ENCODE results near the gene STAC.
A peak's percentile ranks its signal among the peaks of the same experiment; 100 is the strongest.

The STAC gene

GRCh38 chr3:36380221-36381031 is at the start of gene STAC:
TSS of gene STAC (plus strand) at chr3:36380504. CDS start at chr3:36380644, 140 bp downstream.
- ATAC-seq = peak; percentile 85
- 0 out of 2 replicates have a peak, but pooled peaks have one; percentile 60 for TF ChIP-seq GLIS3 (CRISPR knock-in tag; IDR thresholded peaks at IDR 0.05)
- no peak for TF ChIP-seq PPARA (CRISPR knock-in tag; IDR thresholded peaks at IDR 0.05; ENCODE audit: borderline replicate concordance)
- TF ChIP-seq PATZ1 (CRISPR knock-in tag; IDR thresholded peaks at IDR 0.05; ENCODE audit: borderline replicate concordance) = no peak
- TF ChIP-seq ZFP30 (CRISPR knock-in tag; IDR thresholded peaks at IDR 0.05) = no peak
- no peak for TF ChIP-seq ZNF70 (CRISPR knock-in tag; IDR thresholded peaks at IDR 0.05)
- TF ChIP-seq POU6F1 (CRISPR knock-in tag; IDR thresholded peaks at IDR 0.05; ENCODE audit: borderline replicate concordance, low read depth) = no peak
- TF ChIP-seq CSRNP3 (CRISPR knock-in tag; IDR thresholded peaks at IDR 0.05) = no peak
- peak; percentile 59; the same call in 1 of the 2 replicates for TF ChIP-seq ZFP3 (CRISPR knock-in tag; IDR thresholded peaks at IDR 0.05)

GRCh38 chr3:36332139-36332538 is 48.2 kb upstream of the STAC start:
- no peak for ATAC-seq
- TF ChIP-seq CSDC2 (CRISPR knock-in tag; IDR thresholded peaks at IDR 0.05) = no peak
- TF ChIP-seq RARB (CRISPR knock-in tag; IDR thresholded peaks at IDR 0.05) = no peak
- TF ChIP-seq ZNF8 (CRISPR knock-in tag; IDR thresholded peaks at IDR 0.05) = no peak
- no peak for TF ChIP-seq OSR1 (CRISPR knock-in tag; IDR thresholded peaks at IDR 0.05)
- TF ChIP-seq GLIS3 (CRISPR knock-in tag; IDR thresholded peaks at IDR 0.05) = no peak
- no peak for TF ChIP-seq CREB5 (CRISPR knock-in tag; IDR thresholded peaks at IDR 0.05; ENCODE audit: low read depth)
- TF ChIP-seq ZFP30 (CRISPR knock-in tag; IDR thresholded peaks at IDR 0.05) = no peak
- no peak for TF ChIP-seq ZNF565 (CRISPR knock-in tag; conservative IDR thresholded peaks at IDR 0.05; ENCODE audit: low read depth)
- TF ChIP-seq ARNTL (CRISPR knock-in tag; IDR thresholded peaks at IDR 0.05; ENCODE audit: borderline replicate concordance, low read depth) = no peak
- no peak for TF ChIP-seq TSHZ2 (CRISPR knock-in tag; IDR thresholded peaks at IDR 0.05)
- TF ChIP-seq PATZ1 (CRISPR knock-in tag; IDR thresholded peaks at IDR 0.05; ENCODE audit: borderline replicate concordance) = no peak
- no peak for TF ChIP-seq ISL1 (CRISPR knock-in tag; IDR thresholded peaks at IDR 0.05)
- TF ChIP-seq ZFP3 (CRISPR knock-in tag; IDR thresholded peaks at IDR 0.05) = no peak
- no peak for TF ChIP-seq ZC3H10 (CRISPR knock-in tag; IDR thresholded peaks at IDR 0.05)

All from SK-N-SH treated with all-trans-retinoic acid at 6 μM for 48 hours (cell line).